NT2/D1 (cell line): ENCODE measurements around the gene MBOAT1.

Experiments used
- SUZ12 ChIP-seq: IDR thresholded peaks from 2 replicates; pipeline ENCODE4 v1.6.1; 2011; ENCODE audit not compliant: insufficient read length, insufficient read depth; ENCODE audit errors: extremely low read depth
- YY1 ChIP-seq: IDR thresholded peaks from 2 replicates; pipeline ENCODE4 v1.6.1; 2011; ENCODE audit not compliant: insufficient read length, insufficient read depth

DNA sequence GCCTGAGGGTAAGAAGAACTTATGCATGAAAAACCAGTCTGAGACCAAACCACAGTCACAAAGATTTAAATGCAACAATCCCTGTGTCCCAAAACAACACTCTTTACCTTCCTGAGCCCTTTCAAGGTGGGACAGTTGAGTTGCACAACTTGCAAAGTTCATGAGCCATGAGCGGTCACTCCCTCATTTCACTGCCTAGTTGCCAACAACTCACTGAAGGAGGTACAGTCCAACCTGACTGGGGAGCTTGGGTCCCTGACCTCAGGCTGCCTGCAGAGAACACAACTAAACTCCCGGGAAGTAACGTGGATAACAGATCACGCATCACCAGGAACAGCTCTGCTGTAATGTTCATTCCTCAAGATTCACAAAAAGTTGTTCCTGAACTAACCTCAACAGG, 69.4 kb downstream of the MBOAT1 start:
- TF ChIP-seq YY1 (no peak), SUZ12 (no peak)
